IMR-90 (cell line): ENCODE data around the gene FGF4. TPM values are rescaled to one million over a fixed set of nuclear protein-coding genes. Genes with fewer than 3 reads are reported as not detected.

ENCODE experiments used
- ATAC-seq: fragments of 200-7000 bp; cut with Tn5 transposase; 2 replicates; pipeline ENCODE4 v1.9.1; 2020; ENCODE audit warnings: low read depth, mild to moderate bottlenecking, moderate library complexity
- BruUV-seq: library from RNA; stranded (reverse); fragments of 400-500 nt; replicated peaks from 2 replicates; lab custom pipeline; 2021; lab: Mats Ljungman, UMichigan
- CTCF ChIA-PET: fragments of 300-600 bp; formaldehyde crosslinking; extraction: SDS; loops from one replicate; lab custom pipeline; 2021; ENCODE audit warnings: antibody characterized with exemption; lab: Yijun Ruan, JAX
- POLR2A ChIA-PET: fragments of 300-600 bp; sonication (Branson Sonifier 250); formaldehyde crosslinking; loops from one replicate; lab custom pipeline; 2022; ENCODE audit warnings: antibody characterized with exemption; ENCODE audit not compliant: unreplicated experiment; lab: Charles Lee
- DNase-seq: peaks from one replicate; pipeline ENCODE4 v3.0.0; 2013
- H2AFZ ChIP-seq: replicated peaks from 2 replicates; pipeline ENCODE3; 2013; ENCODE audit warnings: low read length, mild to moderate bottlenecking; ENCODE audit not compliant: poor library complexity
- H2AK5ac ChIP-seq: 2 replicates; pipeline ENCODE4 v1.6.1; 2013; ENCODE audit warnings: low read depth, low read length, inconsistent platforms
- H2AK9ac ChIP-seq: replicated peaks from 2 replicates; pipeline ENCODE3; 2013; ENCODE audit warnings: mild to moderate bottlenecking, low read depth, low read length, moderate library complexity; ENCODE audit not compliant: poor library complexity
- H2BK120ac ChIP-seq: 2 replicates; pipeline ENCODE4 v1.6.1; 2013; ENCODE audit warnings: low read depth, low read length, inconsistent platforms
- H2BK15ac ChIP-seq: 3 replicates; pipeline ENCODE4 v1.6.1; 2013; ENCODE audit warnings: low read depth, low read length, inconsistent platforms
- H2BK20ac ChIP-seq: 2 replicates; pipeline ENCODE4 v1.6.1; 2013; ENCODE audit warnings: low read depth, mild to moderate bottlenecking, inconsistent platforms, low read length, moderate library complexity
- H2BK5ac ChIP-seq: 2 replicates; pipeline ENCODE4 v1.6.1; 2013; ENCODE audit warnings: mild to moderate bottlenecking, low read depth, low read length, inconsistent platforms; ENCODE audit not compliant: poor library complexity, severe bottlenecking
- H3K14ac ChIP-seq: replicated peaks from 2 replicates; pipeline ENCODE4 v1.6.1; 2013; ENCODE audit warnings: low read depth, low read length, inconsistent platforms
- H3K18ac ChIP-seq: 2 replicates; pipeline ENCODE4 v1.6.1; 2013; ENCODE audit warnings: low read depth, low read length, control low read depth
- H3K23ac ChIP-seq: 2 replicates; pipeline ENCODE4 v1.6.1; 2013; ENCODE audit warnings: low read depth, low read length, inconsistent platforms
- H3K27ac ChIP-seq: 2 replicates; pipeline ENCODE4 v1.5.1; 2013; ENCODE audit warnings: mild to moderate bottlenecking, control low read depth, low read length; ENCODE audit not compliant: insufficient read depth
- H3K27me3 ChIP-seq: 2 replicates; pipeline ENCODE4 v1.6.1; 2013; ENCODE audit warnings: low read length; ENCODE audit not compliant: control insufficient read depth, insufficient read depth
- H3K36me3 ChIP-seq: 2 replicates; pipeline ENCODE4 v1.6.1; 2013; ENCODE audit warnings: low read length, mixed read lengths; ENCODE audit not compliant: control insufficient read depth, insufficient read depth
- H3K4ac ChIP-seq: 2 replicates; pipeline ENCODE4 v1.6.1; 2013; ENCODE audit warnings: low read depth, low read length, inconsistent platforms
- H3K4me1 ChIP-seq: 2 replicates; pipeline ENCODE4 v1.6.1; 2013; ENCODE audit warnings: low read length, mixed read lengths; ENCODE audit not compliant: control insufficient read depth, insufficient read depth
- H3K4me2 ChIP-seq: 2 replicates; pipeline ENCODE4 v1.6.1; 2013; ENCODE audit warnings: low read depth, mild to moderate bottlenecking, control low read depth, low read length, moderate library complexity
- H3K4me3 ChIP-seq: 2 replicates; pipeline ENCODE4 v1.5.1; 2013; ENCODE audit warnings: low read depth, mild to moderate bottlenecking, control low read depth, low read length, moderate library complexity; ENCODE audit not compliant: insufficient read depth
- H3K56ac ChIP-seq: 2 replicates; pipeline ENCODE4 v1.6.1; 2013; ENCODE audit warnings: low read length, inconsistent platforms; ENCODE audit not compliant: insufficient read depth; ENCODE audit errors: extremely low read depth
- H3K79me1 ChIP-seq, 2 experiments: 2 replicates each; pipeline ENCODE4 v1.6.1; 2013; ENCODE audit warnings: low read length in 2 of 2, inconsistent platforms in 1 of 2, low read depth in 1 of 2
- H3K9ac ChIP-seq: 2 replicates; pipeline ENCODE4 v1.6.1; 2013; ENCODE audit warnings: low read depth, low read length, control low read depth
- H3K9me1 ChIP-seq: 2 replicates; pipeline ENCODE4 v1.6.1; 2013; ENCODE audit warnings: low read length, inconsistent platforms; ENCODE audit not compliant: insufficient read depth
- H3K9me3 ChIP-seq: 2 replicates; pipeline ENCODE4 v1.6.1; 2013; ENCODE audit warnings: low read length; ENCODE audit not compliant: control insufficient read depth, insufficient read depth
- H4K20me1 ChIP-seq: 2 replicates; pipeline ENCODE4 v1.6.1; 2013; ENCODE audit warnings: low read length, inconsistent platforms; ENCODE audit not compliant: insufficient read depth
- H4K5ac ChIP-seq: 2 replicates; pipeline ENCODE4 v1.6.1; 2013; ENCODE audit warnings: mild to moderate bottlenecking, low read depth, low read length, control low read depth
- H4K8ac ChIP-seq, 2 experiments: 2 replicates each; pipeline ENCODE4 v1.6.1; 2013; ENCODE audit warnings: low read depth in 2 of 2, low read length in 2 of 2, control low read depth in 1 of 2, inconsistent platforms in 1 of 2
- H4K91ac ChIP-seq: 2 replicates; pipeline ENCODE4 v1.6.1; 2013; ENCODE audit warnings: low read depth, low read length, inconsistent platforms; ENCODE audit not compliant: insufficient read depth
- BHLHE40 ChIP-seq: fragments of 150-350 bp; IDR thresholded peaks from 2 replicates; pipeline ENCODE4 v1.6.1; 2016; ENCODE audit warnings: mild to moderate bottlenecking, low read depth, low read length
- CEBPB ChIP-seq: IDR thresholded peaks from 2 replicates; pipeline ENCODE4 v1.6.1; 2012; ENCODE audit warnings: low read depth, low read length, improper control_type of control experiment
- CHD1 ChIP-seq: IDR thresholded peaks from 2 replicates; pipeline ENCODE4 v1.6.1; 2012; ENCODE audit warnings: low read depth, low read length, improper control_type of control experiment
- FOS ChIP-seq: fragments of 150-350 bp; IDR thresholded peaks from 2 replicates; pipeline ENCODE4 v1.6.1; 2016; ENCODE audit warnings: low read depth, low read length
- MAFK ChIP-seq: IDR thresholded peaks from 2 replicates; pipeline ENCODE4 v1.6.1; 2012; ENCODE audit warnings: low read depth, low read length, improper control_type of control experiment
- MAZ ChIP-seq: IDR thresholded peaks from 2 replicates; pipeline ENCODE4 v1.6.1; 2012; ENCODE audit warnings: low read depth, mild to moderate bottlenecking, low read length, improper control_type of control experiment, moderate library complexity, borderline replicate concordance
- MXI1 ChIP-seq: IDR thresholded peaks from 2 replicates; pipeline ENCODE4 v1.6.1; 2012; ENCODE audit warnings: low read depth, mild to moderate bottlenecking, low read length, moderate library complexity, borderline replicate concordance
- NFE2L2 ChIP-seq: fragments of 150-350 bp; IDR thresholded peaks from 2 replicates; pipeline ENCODE4 v1.6.1; 2016; ENCODE audit warnings: low read depth, mild to moderate bottlenecking, low read length
- POLR2A ChIP-seq: IDR thresholded peaks from 2 replicates; pipeline ENCODE4 v1.6.1; 2012; ENCODE audit warnings: mild to moderate bottlenecking, low read depth, low read length
- RAD21 ChIP-seq: IDR thresholded peaks from 2 replicates; pipeline ENCODE4 v1.6.1; 2012; ENCODE audit warnings: low read length, improper control_type of control experiment
- RCOR1 ChIP-seq: IDR thresholded peaks from 2 replicates; pipeline ENCODE4 v1.6.1; 2012; ENCODE audit warnings: mild to moderate bottlenecking, low read length, improper control_type of control experiment; ENCODE audit not compliant: insufficient replicate concordance
- RFX5 ChIP-seq: IDR thresholded peaks from 2 replicates; pipeline ENCODE4 v1.8.0; 2012; ENCODE audit warnings: low read depth, mild to moderate bottlenecking, low read length, moderate library complexity
- SMC3 ChIP-seq: fragments of 150-350 bp; IDR thresholded peaks from 2 replicates; pipeline ENCODE4 v1.6.1; 2016; ENCODE audit warnings: low read depth, mild to moderate bottlenecking, antibody characterized with exemption, low read length, moderate library complexity
- WGBS, 2 experiments: methylation state at CpG; one replicate each; pipeline versions ENCODE4 v1.1.5 to v1.1.7; 2013; ENCODE audit warnings: missing lambda C conversion rate in 2 of 2; ENCODE audit not compliant: insufficient read length in 1 of 2; ENCODE audit errors: extremely low coverage in 2 of 2; 5-methylcytosine and 5-hydroxymethylcytosine counted together
- dilution Hi-C: fragments of 300-500 bp; cut with HindIII; formaldehyde crosslinking; loops from one replicate; pipeline ENCODE4 v1.14.3; 2018; ENCODE audit warnings: low sequenced_read_pairs; ENCODE audit not compliant: unreplicated experiment
- in situ Hi-C: fragments of 300-500 bp; cut with MboI; formaldehyde crosslinking; loops from 3 replicates; pipeline ENCODE4 v1.14.3; 2019; ENCODE audit warnings: low sequenced_read_pairs, inconsistent platforms, mixed read lengths
- intact Hi-C: fragments of 100-400 bp; cut with micrococcal nuclease; formaldehyde crosslinking; loops from 2 replicates; pipeline ENCODE4 v1.10.0; 2022
- polyA plus RNA-seq, 3 experiments: library from polyadenylated mRNA; depleted of rRNA; stranded (reverse); fragments of >200 nt; gene quantifications; 2 replicates each; pipeline ENCODE4 v1.2.3, GENCODE V29; 2012; ENCODE audit warnings: low replicate concordance in 1 of 3
- total RNA-seq: library from RNA; depleted of rRNA; stranded (reverse); fragments of >200 nt; gene quantifications from 2 replicates; pipeline ENCODE4 v1.2.3, GENCODE V29; 2012
- TF ChIP-seq, protein P1 (sequence below): conservative IDR thresholded peaks from 2 replicates; pipeline ENCODE4 v1.5.1; 2012; ENCODE audit warnings: mild to moderate bottlenecking, low read depth, low read length, improper control_type of control experiment
- TF ChIP-seq, protein P2 (sequence below): fragments of 150-350 bp; IDR thresholded peaks from 2 replicates; pipeline ENCODE4 v1.6.1; 2017; ENCODE audit warnings: mild to moderate bottlenecking, antibody characterized with exemption, low read length, low read depth
- TF ChIP-seq, protein P3 (sequence below): fragments of 150-350 bp; IDR thresholded peaks from 2 replicates; pipeline ENCODE4 v1.6.1; 2016; ENCODE audit warnings: low read depth, mild to moderate bottlenecking, low read length, moderate library complexity, borderline replicate concordance

The FGF4 gene
- total and polyA plus RNA-seq, 2 of the 4 experiments (the other 2 are of a cell fraction): not detected

DNA sequence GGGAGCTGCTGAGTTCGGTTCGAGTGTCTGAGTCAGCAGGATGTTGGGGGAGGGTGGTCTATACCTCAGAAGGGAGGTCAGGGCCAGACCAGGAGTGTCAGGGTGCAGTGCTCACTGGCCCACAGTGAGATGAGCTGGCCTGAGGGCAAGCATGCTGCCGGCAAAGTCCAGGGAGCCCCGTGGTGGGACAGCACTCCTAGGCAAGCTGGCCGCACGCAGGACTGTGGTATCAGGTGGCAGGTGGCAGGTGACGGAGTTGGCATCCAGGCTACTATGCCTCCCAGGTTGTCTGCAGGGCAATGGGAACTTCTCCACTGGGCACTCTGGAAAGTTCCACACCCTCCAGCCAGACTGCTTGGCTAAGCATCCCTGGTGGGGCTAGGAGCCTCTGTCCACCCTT lies 39.3 kb upstream of the FGF4 start:
- Histone ChIP-seq H2BK120ac (no peak overlapping the region), H2AK9ac (no peak overlapping the region), H3K4me3 (no peak overlapping the region), H2BK20ac (no peak overlapping the region), H3K14ac (no peak overlapping the region), H3K9me3 (no peaks in the 10 kb centered on the region), H3K4ac (no peak overlapping the region), H2AK5ac (no peak overlapping the region), H3K36me3 (no peaks in the 10 kb centered on the region), H2AFZ (no peak overlapping the region), H3K27ac (no peak overlapping the region), H3K27me3 (peaks cover 57% of the 10 kb centered on the region), H4K91ac (no peak overlapping the region), H3K9me1 (no peaks in the 10 kb centered on the region), H4K8ac (no peak overlapping the region), H3K23ac (no peak overlapping the region), H2BK15ac (no peak overlapping the region), H3K9ac (no peak overlapping the region), H4K5ac (no peak overlapping the region), H3K4me1 (no peaks in the 10 kb centered on the region; the same call in 1 of the 2 replicates), H3K18ac (no peak overlapping the region), H3K56ac (no peak overlapping the region), H3K4me2 (no peak overlapping the region), H2BK5ac (no peak overlapping the region), H4K20me1 (peaks cover 2% of the 10 kb centered on the region; the same call in 1 of the 2 replicates), H3K79me1 (no peaks in the 10 kb centered on the region)
- ATAC-seq (no peak), DNase-seq (no peak)
- in situ Hi-C loops: no loop called here
- TF ChIP-seq, protein P1, sequence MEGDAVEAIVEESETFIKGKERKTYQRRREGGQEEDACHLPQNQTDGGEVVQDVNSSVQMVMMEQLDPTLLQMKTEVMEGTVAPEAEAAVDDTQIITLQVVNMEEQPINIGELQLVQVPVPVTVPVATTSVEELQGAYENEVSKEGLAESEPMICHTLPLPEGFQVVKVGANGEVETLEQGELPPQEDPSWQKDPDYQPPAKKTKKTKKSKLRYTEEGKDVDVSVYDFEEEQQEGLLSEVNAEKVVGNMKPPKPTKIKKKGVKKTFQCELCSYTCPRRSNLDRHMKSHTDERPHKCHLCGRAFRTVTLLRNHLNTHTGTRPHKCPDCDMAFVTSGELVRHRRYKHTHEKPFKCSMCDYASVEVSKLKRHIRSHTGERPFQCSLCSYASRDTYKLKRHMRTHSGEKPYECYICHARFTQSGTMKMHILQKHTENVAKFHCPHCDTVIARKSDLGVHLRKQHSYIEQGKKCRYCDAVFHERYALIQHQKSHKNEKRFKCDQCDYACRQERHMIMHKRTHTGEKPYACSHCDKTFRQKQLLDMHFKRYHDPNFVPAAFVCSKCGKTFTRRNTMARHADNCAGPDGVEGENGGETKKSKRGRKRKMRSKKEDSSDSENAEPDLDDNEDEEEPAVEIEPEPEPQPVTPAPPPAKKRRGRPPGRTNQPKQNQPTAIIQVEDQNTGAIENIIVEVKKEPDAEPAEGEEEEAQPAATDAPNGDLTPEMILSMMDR: no peak
- no peak for TF ChIP-seq MXI1
- no peak for TF ChIP-seq CHD1
- no peak for TF ChIP-seq MAFK
- TF ChIP-seq CEBPB: no peak
- TF ChIP-seq BHLHE40: no peak
- no peak for TF ChIP-seq FOS
- TF ChIP-seq SMC3: no peak
- TF ChIP-seq RCOR1: no peak
- no peak for TF ChIP-seq RFX5
- no peak for TF ChIP-seq RAD21
- no peak for TF ChIP-seq MAZ
- TF ChIP-seq, protein P2, sequence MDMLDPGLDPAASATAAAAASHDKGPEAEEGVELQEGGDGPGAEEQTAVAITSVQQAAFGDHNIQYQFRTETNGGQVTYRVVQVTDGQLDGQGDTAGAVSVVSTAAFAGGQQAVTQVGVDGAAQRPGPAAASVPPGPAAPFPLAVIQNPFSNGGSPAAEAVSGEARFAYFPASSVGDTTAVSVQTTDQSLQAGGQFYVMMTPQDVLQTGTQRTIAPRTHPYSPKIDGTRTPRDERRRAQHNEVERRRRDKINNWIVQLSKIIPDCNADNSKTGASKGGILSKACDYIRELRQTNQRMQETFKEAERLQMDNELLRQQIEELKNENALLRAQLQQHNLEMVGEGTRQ: no peak
- no peak for TF ChIP-seq POLR2A
- no peak for TF ChIP-seq NFE2L2
- TF ChIP-seq, protein P3, sequence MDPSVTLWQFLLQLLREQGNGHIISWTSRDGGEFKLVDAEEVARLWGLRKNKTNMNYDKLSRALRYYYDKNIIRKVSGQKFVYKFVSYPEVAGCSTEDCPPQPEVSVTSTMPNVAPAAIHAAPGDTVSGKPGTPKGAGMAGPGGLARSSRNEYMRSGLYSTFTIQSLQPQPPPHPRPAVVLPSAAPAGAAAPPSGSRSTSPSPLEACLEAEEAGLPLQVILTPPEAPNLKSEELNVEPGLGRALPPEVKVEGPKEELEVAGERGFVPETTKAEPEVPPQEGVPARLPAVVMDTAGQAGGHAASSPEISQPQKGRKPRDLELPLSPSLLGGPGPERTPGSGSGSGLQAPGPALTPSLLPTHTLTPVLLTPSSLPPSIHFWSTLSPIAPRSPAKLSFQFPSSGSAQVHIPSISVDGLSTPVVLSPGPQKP: no peak
- no TSS peak for BruUV-seq
- CTCF ChIA-PET: interaction anchor here (0.5 kb wide), 1 partner anchor 547 kb away, joined by 4 read pairs; no protein-coding TSS in a partner anchor
- POLR2A ChIA-PET: no interaction called here
- intact Hi-C loops: no loop called here
- dilution Hi-C loops: no loop called here
- no CpG with 5 or more reads among the region's 7 CpGs for WGBS, 2 experiments
